ENCODE results near the gene PCYT2.

Gene PCYT2

DNA sequence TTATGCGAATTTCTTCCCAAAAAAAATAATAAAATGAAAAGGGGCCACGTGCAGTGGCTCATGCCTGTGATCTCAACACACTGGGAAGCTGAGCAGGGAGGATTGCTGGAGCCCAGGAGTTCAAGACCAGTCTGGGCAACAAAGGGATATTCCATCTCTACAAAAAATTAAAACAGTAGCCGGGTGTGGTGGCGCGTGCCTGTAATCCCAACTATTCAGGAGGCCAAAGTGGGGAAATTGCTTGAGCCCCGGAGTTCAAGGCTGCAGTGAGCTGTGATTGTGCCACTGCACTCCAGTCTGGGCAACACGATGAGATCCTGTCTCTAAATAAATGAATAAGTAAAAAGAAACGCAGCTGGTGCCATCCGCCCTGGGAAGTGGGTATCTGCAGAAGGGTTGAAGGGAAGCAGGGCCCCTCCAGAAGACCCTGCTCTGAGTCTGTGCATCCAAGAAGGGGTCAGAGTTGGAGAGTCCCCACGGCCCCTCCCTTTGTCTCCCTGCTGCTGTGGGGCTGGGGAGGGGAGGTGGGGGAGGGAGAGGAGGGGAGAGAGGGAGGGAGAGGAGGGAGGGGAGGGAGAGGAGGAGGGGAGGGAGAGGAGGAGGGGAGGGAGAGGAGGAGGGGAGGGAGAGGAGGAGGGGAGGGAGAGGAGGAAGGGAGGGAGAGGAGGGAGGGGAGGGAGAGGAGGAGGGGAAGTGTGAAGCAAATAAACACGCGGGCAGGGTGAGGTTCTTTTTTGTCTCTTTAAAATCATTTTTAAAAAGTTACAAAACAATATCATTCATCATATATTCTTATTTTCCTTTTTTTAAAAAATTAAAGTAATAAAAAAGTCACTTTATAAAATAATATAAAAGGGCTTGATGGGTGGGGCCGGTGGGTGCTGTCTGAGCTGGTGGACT lies 40.8 kb upstream of the PCYT2 start:
- DNase-seq (ENCODE audit: low read depth in 2 of 2): no peak
- TF ChIP-seq, protein P1, sequence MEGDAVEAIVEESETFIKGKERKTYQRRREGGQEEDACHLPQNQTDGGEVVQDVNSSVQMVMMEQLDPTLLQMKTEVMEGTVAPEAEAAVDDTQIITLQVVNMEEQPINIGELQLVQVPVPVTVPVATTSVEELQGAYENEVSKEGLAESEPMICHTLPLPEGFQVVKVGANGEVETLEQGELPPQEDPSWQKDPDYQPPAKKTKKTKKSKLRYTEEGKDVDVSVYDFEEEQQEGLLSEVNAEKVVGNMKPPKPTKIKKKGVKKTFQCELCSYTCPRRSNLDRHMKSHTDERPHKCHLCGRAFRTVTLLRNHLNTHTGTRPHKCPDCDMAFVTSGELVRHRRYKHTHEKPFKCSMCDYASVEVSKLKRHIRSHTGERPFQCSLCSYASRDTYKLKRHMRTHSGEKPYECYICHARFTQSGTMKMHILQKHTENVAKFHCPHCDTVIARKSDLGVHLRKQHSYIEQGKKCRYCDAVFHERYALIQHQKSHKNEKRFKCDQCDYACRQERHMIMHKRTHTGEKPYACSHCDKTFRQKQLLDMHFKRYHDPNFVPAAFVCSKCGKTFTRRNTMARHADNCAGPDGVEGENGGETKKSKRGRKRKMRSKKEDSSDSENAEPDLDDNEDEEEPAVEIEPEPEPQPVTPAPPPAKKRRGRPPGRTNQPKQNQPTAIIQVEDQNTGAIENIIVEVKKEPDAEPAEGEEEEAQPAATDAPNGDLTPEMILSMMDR (IDR thresholded peaks at IDR 0.05; ENCODE audit: low read depth, low read length): no peak
- no peak overlapping the region for H3K4me3 ChIP-seq (replicated peaks in 1 of 2; ENCODE audit: low read depth in 2 of 2, low read length in 2 of 2)

DNA sequence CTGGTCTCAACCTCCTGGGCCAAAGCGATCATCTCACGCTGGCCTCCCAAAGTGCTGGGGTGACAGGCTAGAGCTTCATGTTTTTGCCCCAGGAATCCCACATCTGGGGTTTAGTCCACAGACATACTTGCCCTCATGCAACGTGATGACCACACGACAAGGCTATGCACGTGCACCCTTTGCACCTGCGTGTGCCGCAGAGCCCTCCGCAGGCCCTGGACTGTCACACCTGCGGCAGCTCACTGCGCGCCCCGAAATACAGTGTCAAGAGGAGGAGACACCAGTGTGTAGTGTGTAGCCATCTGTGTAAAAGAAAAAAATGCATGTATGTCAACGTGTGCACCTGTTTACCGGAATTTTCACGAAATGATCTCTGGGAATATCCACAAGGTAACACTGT lies 39.3 kb upstream of the PCYT2 start:
- TF ChIP-seq, protein P1 (IDR thresholded peaks at IDR 0.05; ENCODE audit: low read depth, low read length): no peak
- H3K4me3 ChIP-seq (replicated peaks in 1 of 2; ENCODE audit: low read depth in 2 of 2, low read length in 2 of 2): no peak overlapping the region
- no peak for DNase-seq (ENCODE audit: low read depth in 2 of 2)

DNA sequence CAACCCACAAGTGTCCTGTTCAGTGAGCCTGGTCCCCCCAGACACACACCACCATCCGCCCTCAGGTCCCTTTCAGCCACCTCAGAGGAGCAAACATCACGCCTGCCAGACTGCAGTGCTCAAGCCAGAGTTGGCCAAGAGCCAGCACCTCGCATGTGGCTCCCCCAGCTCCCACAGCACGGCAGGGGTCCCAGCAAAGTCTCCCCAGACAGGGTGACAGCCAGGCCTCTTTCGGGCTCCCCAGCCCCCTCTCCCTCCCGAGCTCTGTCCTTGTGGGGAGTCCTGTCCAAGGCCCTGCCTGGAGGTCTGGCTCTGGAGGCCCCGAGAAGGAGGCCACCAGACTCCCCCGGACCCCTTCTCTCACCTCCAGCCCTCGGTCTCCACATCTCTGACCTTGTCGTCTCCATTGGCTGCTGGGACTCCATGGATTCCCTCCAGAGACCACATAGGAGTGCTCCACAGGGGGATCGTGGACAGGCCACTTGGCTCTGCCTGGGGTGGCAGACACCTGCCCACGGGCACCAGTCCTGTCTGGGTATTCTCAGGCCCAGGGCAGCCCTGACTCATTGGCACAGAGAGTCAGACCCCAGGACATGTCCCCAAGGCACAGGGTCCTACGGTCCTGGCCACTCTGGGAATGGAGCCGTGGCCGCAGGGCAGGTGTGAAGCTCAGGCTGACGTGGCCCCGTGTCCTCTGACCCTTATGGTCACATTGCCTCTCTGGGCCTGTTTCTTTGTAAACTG lies 37.6 kb upstream of the PCYT2 start:
- no peak overlapping the region for H3K4me3 ChIP-seq (replicated peaks in 1 of 2; ENCODE audit: low read depth in 2 of 2, low read length in 2 of 2)
- TF ChIP-seq, protein P1 (IDR thresholded peaks at IDR 0.05; ENCODE audit: low read depth, low read length): no peak
- no peak for DNase-seq (ENCODE audit: low read depth in 2 of 2)

DNA sequence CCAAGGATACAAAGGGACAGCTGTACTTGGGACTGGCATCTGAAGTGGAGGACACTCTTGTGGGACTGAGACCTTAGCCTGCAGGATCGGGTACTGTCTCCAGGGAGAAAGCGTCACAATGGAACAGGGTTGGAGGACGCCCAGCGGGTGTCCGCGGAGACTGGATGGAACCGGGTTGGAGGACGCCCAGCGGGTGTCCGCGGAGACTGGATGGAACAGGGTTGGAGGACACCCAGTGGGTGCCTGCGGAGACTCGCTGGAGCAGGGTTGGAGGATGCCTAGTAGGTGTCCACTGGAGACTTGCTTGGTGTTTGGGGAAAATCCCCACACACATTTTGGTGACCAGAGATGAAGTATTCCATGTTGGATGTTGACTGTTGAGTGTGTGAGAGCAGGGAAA lies 36.0 kb upstream of the PCYT2 start, which contains the start of gene MYADML2:
TSS of gene MYADML2 (minus strand) at position 45 of the 400 bp plus-strand sequence. CDS start 5,492 bp downstream, outside the sequence.
- no peak within 1 kb of the TSS for H3K4me3 ChIP-seq (replicated peaks in 1 of 2; ENCODE audit: low read depth in 2 of 2, low read length in 2 of 2)
- DNase-seq (ENCODE audit: low read depth in 2 of 2): no peak
- TF ChIP-seq, protein P1 (IDR thresholded peaks at IDR 0.05; ENCODE audit: low read depth, low read length): no peak

DNA sequence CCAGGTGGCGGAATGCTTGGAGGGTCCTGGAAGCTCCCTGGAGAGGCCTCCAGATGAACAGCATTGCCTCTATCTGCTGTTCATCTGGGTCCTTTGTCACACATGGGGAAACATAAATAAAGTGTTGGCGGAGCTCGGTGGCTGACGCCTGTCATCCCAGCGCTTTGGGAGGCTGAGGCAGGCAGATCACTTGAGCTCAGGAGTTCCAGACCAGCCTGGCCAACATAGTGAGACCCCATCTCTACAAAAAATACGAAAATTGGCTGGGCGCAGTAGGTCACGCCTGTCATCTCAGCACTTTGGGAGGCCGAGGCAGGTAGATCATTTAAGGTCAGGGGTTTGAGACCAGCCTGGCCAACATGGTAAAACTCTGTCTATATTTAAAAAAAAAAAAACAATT lies 33.7 kb upstream of the PCYT2 start:
- TF ChIP-seq, protein P1 (IDR thresholded peaks at IDR 0.05; ENCODE audit: low read depth, low read length): no peak
- H3K4me3 ChIP-seq (replicated peaks in 1 of 2; ENCODE audit: low read depth in 2 of 2, low read length in 2 of 2): no peak overlapping the region

DNA sequence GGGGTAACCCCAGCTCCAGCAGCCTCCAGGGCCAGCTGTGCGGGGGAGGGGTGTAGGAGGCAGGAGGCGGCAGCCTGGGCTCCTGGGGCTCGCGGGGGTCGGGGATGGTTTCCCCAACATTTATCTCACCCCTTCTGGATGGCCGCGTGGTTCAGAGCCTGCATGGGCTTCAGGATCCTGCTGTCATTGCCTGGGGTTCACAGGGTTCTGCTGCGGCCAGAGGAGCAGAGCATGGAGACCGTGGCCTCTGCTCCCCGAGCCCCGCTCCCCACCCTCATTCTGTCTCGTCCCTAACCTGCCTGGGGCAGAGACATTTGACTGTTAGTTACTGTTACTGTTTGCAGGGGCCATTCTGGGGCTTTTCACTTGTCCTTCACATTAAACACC lies 31.0 kb upstream of the PCYT2 start:
- TF ChIP-seq, protein P1 (IDR thresholded peaks at IDR 0.05; ENCODE audit: low read depth, low read length): no peak
- no peak overlapping the region for H3K4me3 ChIP-seq (replicated peaks in 1 of 2; ENCODE audit: low read depth in 2 of 2, low read length in 2 of 2)
- DNase-seq (ENCODE audit: low read depth in 2 of 2): no peak

More for the DNA sequence above, 33.7 kb upstream of the PCYT2 start:
- DNase-seq (ENCODE audit: low read depth in 2 of 2): no peak
